Measurements from ENCODE around the gene SLC44A1.

SLC44A1 gene

GRCh38 chr9:105385381-105385985 lies 141.0 kb downstream of the SLC44A1 start:
- WGBS (ENCODE audit: insufficient coverage, insufficient read length) = no CpG with 5 or more reads among the region's 9 CpGs
- Histone ChIP-seq H3K27ac (ENCODE audit: low read length) (no peak overlapping the region), H3K36me3 (ENCODE audit: control insufficient read depth, insufficient read depth, low read length) (no peaks in the 10 kb centered on the region), H3K9me3 (ENCODE audit: control insufficient read depth, insufficient read depth, low read length) (no peaks in the 10 kb centered on the region), H3K4me3 (ENCODE audit: low read length) (no peak overlapping the region), H3K4me1 (ENCODE audit: control insufficient read depth, insufficient read depth, low read length) (no peaks in the 10 kb centered on the region), H3K27me3 (ENCODE audit: control insufficient read depth, insufficient read depth, low read length) (no peaks in the 10 kb centered on the region)
- no peak for DNase-seq (ENCODE audit: low read depth, low spot score)

- Histone ChIP-seq H3K4me3 (ENCODE audit: low read length) (no peak overlapping the region), H3K4me1 (ENCODE audit: control insufficient read depth, insufficient read depth, low read length) (no peaks in the 10 kb centered on the region; the same call in 1 of the 2 replicates), H3K27ac (ENCODE audit: low read length) (no peak overlapping the region), H3K9me3 (ENCODE audit: control insufficient read depth, insufficient read depth, low read length) (no peaks in the 10 kb centered on the region), H3K36me3 (ENCODE audit: control insufficient read depth, insufficient read depth, low read length) (no peaks in the 10 kb centered on the region), H3K27me3 (ENCODE audit: control insufficient read depth, insufficient read depth, low read length) (no peaks in the 10 kb centered on the region)
- DNase-seq (ENCODE audit: low read depth, low spot score) = no peak
- no CpG with 5 or more reads among the region's 6 CpGs for WGBS (ENCODE audit: insufficient coverage, insufficient read length)
These were observed 145.3 kb downstream of the SLC44A1 start for GRCh38 chr9:105389796-105390195.

GRCh38 chr9:105390871-105391270 lies 146.4 kb downstream of the SLC44A1 start:
- H3K4me1 ChIP-seq (ENCODE audit: control insufficient read depth, insufficient read depth, low read length) = no peaks in the 10 kb centered on the region; the same call in 1 of the 2 replicates

GRCh38 chr9:105391288-105391687 lies 146.8 kb downstream of the SLC44A1 start:
- Histone ChIP-seq H3K4me1 (ENCODE audit: control insufficient read depth, insufficient read depth, low read length) (no peaks in the 10 kb centered on the region; the same call in 1 of the 2 replicates), H3K27me3 (ENCODE audit: control insufficient read depth, insufficient read depth, low read length) (no peaks in the 10 kb centered on the region), H3K4me3 (ENCODE audit: low read length) (no peak overlapping the region), H3K9me3 (ENCODE audit: control insufficient read depth, insufficient read depth, low read length) (no peaks in the 10 kb centered on the region), H3K27ac (ENCODE audit: low read length) (no peak overlapping the region), H3K36me3 (ENCODE audit: control insufficient read depth, insufficient read depth, low read length) (no peaks in the 10 kb centered on the region)
- no CpG with 5 or more reads among the region's 1 CpG for WGBS (ENCODE audit: insufficient coverage, insufficient read length)
- no peak for DNase-seq (ENCODE audit: low read depth, low spot score)

More at GRCh38 chr9:105390871-105391270, 146.4 kb downstream of the SLC44A1 start:
- Histone ChIP-seq H3K4me3 (ENCODE audit: low read length) (no peak overlapping the region), H3K27me3 (ENCODE audit: control insufficient read depth, insufficient read depth, low read length) (no peaks in the 10 kb centered on the region), H3K36me3 (ENCODE audit: control insufficient read depth, insufficient read depth, low read length) (no peaks in the 10 kb centered on the region), H3K27ac (ENCODE audit: low read length) (no peak overlapping the region), H3K9me3 (ENCODE audit: control insufficient read depth, insufficient read depth, low read length) (no peaks in the 10 kb centered on the region)
- DNase-seq (ENCODE audit: low read depth, low spot score) = no peak
- no CpG with 5 or more reads among the region's 3 CpGs for WGBS (ENCODE audit: insufficient coverage, insufficient read length)

- no peaks in the 10 kb centered on the region for H3K36me3 ChIP-seq (ENCODE audit: control insufficient read depth, insufficient read depth, low read length)
- no peak overlapping the region for H3K27ac ChIP-seq (ENCODE audit: low read length)
- no peak for DNase-seq (ENCODE audit: low read depth, low spot score)
- H3K27me3 ChIP-seq (ENCODE audit: control insufficient read depth, insufficient read depth, low read length) = no peaks in the 10 kb centered on the region
- no peaks in the 10 kb centered on the region; the same call in 1 of the 2 replicates for H3K4me1 ChIP-seq (ENCODE audit: control insufficient read depth, insufficient read depth, low read length)
- no peak overlapping the region for H3K4me3 ChIP-seq (ENCODE audit: low read length)
- WGBS (ENCODE audit: insufficient coverage, insufficient read length) = no CpG with 5 or more reads among the region's 1 CpG
- H3K9me3 ChIP-seq (ENCODE audit: control insufficient read depth, insufficient read depth, low read length) = no peaks in the 10 kb centered on the region
These were observed 148.1 kb downstream of the SLC44A1 start for GRCh38 chr9:105392531-105392930.

GRCh38 chr9:105393576-105394344 lies 149.3 kb downstream of the SLC44A1 start:
- H3K4me3 ChIP-seq (ENCODE audit: low read length) = no peak overlapping the region
- WGBS (ENCODE audit: insufficient coverage, insufficient read length) = no CpG with 5 or more reads among the region's 4 CpGs

GRCh38 chr9:105396441-105396840 lies 152.0 kb downstream of the SLC44A1 start:
- WGBS (ENCODE audit: insufficient coverage, insufficient read length) = no CpG with 5 or more reads among the region's 3 CpGs
- no peaks in the 10 kb centered on the region for H3K9me3 ChIP-seq (ENCODE audit: control insufficient read depth, insufficient read depth, low read length)
- no peaks in the 10 kb centered on the region for H3K27me3 ChIP-seq (ENCODE audit: control insufficient read depth, insufficient read depth, low read length)
- H3K4me3 ChIP-seq (ENCODE audit: low read length) = no peak overlapping the region
- no peak overlapping the region for H3K27ac ChIP-seq (ENCODE audit: low read length)
- no peaks in the 10 kb centered on the region; the same call in 1 of the 2 replicates for H3K4me1 ChIP-seq (ENCODE audit: control insufficient read depth, insufficient read depth, low read length)
- DNase-seq (ENCODE audit: low read depth, low spot score) = no peak
- H3K36me3 ChIP-seq (ENCODE audit: control insufficient read depth, insufficient read depth, low read length) = no peaks in the 10 kb centered on the region

More at GRCh38 chr9:105393576-105394344, 149.3 kb downstream of the SLC44A1 start:
- Histone ChIP-seq H3K27ac (ENCODE audit: low read length) (no peak overlapping the region), H3K27me3 (ENCODE audit: control insufficient read depth, insufficient read depth, low read length) (no peaks in the 10 kb centered on the region), H3K36me3 (ENCODE audit: control insufficient read depth, insufficient read depth, low read length) (no peaks in the 10 kb centered on the region), H3K9me3 (ENCODE audit: control insufficient read depth, insufficient read depth, low read length) (no peaks in the 10 kb centered on the region), H3K4me1 (ENCODE audit: control insufficient read depth, insufficient read depth, low read length) (no peaks in the 10 kb centered on the region; the same call in 1 of the 2 replicates)
- no peak for DNase-seq (ENCODE audit: low read depth, low spot score)

- WGBS (ENCODE audit: insufficient coverage, insufficient read length) = no CpG with 5 or more reads among the region's 3 CpGs
- no peaks in the 10 kb centered on the region for H3K27me3 ChIP-seq (ENCODE audit: control insufficient read depth, insufficient read depth, low read length)
- H3K36me3 ChIP-seq (ENCODE audit: control insufficient read depth, insufficient read depth, low read length) = no peaks in the 10 kb centered on the region
- H3K9me3 ChIP-seq (ENCODE audit: control insufficient read depth, insufficient read depth, low read length) = no peaks in the 10 kb centered on the region
- no peak for DNase-seq (ENCODE audit: low read depth, low spot score)
- peaks cover 2% of the 10 kb centered on the region for H3K4me1 ChIP-seq (ENCODE audit: control insufficient read depth, insufficient read depth, low read length)
- no peak overlapping the region for H3K4me3 ChIP-seq (ENCODE audit: low read length)
- H3K27ac ChIP-seq (ENCODE audit: low read length) = no peak overlapping the region
These were observed 152.4 kb downstream of the SLC44A1 start for GRCh38 chr9:105396901-105397300.

GRCh38 chr9:105399117-105399516 lies 154.7 kb downstream of the SLC44A1 start:
- Histone ChIP-seq H3K4me3 (ENCODE audit: low read length) (no peak overlapping the region), H3K9me3 (ENCODE audit: control insufficient read depth, insufficient read depth, low read length) (no peaks in the 10 kb centered on the region), H3K27me3 (ENCODE audit: control insufficient read depth, insufficient read depth, low read length) (no peaks in the 10 kb centered on the region), H3K4me1 (ENCODE audit: control insufficient read depth, insufficient read depth, low read length) (peaks cover 7% of the 10 kb centered on the region), H3K36me3 (ENCODE audit: control insufficient read depth, insufficient read depth, low read length) (no peaks in the 10 kb centered on the region), H3K27ac (ENCODE audit: low read length) (no peak overlapping the region)
- no CpG with 5 or more reads among the region's 2 CpGs for WGBS (ENCODE audit: insufficient coverage, insufficient read length)
- DNase-seq (ENCODE audit: low read depth, low spot score) = no peak

- Histone ChIP-seq H3K4me3 (ENCODE audit: low read length) (no peak overlapping the region), H3K27ac (ENCODE audit: low read length) (no peak overlapping the region), H3K36me3 (ENCODE audit: control insufficient read depth, insufficient read depth, low read length) (no peaks in the 10 kb centered on the region), H3K9me3 (ENCODE audit: control insufficient read depth, insufficient read depth, low read length) (no peaks in the 10 kb centered on the region), H3K4me1 (ENCODE audit: control insufficient read depth, insufficient read depth, low read length) (peaks cover 7% of the 10 kb centered on the region), H3K27me3 (ENCODE audit: control insufficient read depth, insufficient read depth, low read length) (no peaks in the 10 kb centered on the region)
- 100% methylated on average over 1 of the region's 3 CpGs for WGBS (ENCODE audit: insufficient coverage, insufficient read length)
- no peak for DNase-seq (ENCODE audit: low read depth, low spot score)
These were observed 157.2 kb downstream of the SLC44A1 start for GRCh38 chr9:105401651-105402050.

All from iPS DF 6.9 (cell line).